ENCODE results near the gene TSPAN7. TPM values are rescaled to one million over a fixed set of nuclear protein-coding genes. Genes with fewer than 3 reads are reported as not detected.

Gene TSPAN7
- total and polyA plus RNA-seq, 9 of the 15 experiments (the other 6 are each of a cell fraction or from before 2014, with no cell fraction given), result 0.07 to 0.29 (median 0.12) TPM; not detected in 1

- peaks cover 4 to 13% of the 10 kb centered on the region in 2 experiments; a peak in 4 of 5 replicates for H3K4me1 ChIP-seq (replicated peaks in 1 of 2; ENCODE audit: control insufficient read depth in 2 of 2, insufficient read depth in 2 of 2, low read length in 2 of 2)
- no TSS peak for BruUV-seq (replicated peaks)
- H3K4me3 ChIP-seq, result no peak overlapping the region
- no peak for DNase-seq (ENCODE audit: extremely low read depth in 1 of 4, low spot score in 3 of 4)
- H3K9ac ChIP-seq (ENCODE audit: insufficient read depth in 1 of 2, low read depth in 2 of 2, low read length in 2 of 2), result no peak overlapping the region
- no peak overlapping the region for H3K4me2 ChIP-seq (ENCODE audit: insufficient read depth, low read length)
- 0 out of 2 replicates have a peak overlapping the region, but pooled peaks have one; percentile 3 for H2AFZ ChIP-seq (ENCODE audit: low read depth, low read length)
- TF ChIP-seq NFIC (IDR thresholded peaks at IDR 0.05), result peak; percentile 89
- no peak for TF ChIP-seq ZNF76 (CRISPR knock-in tag; IDR thresholded peaks at IDR 0.05; ENCODE audit: borderline replicate concordance)
- TF ChIP-seq NFIX (CRISPR knock-in tag; IDR thresholded peaks at IDR 0.05; ENCODE audit: low read depth), result peak; percentile 47
- no peaks in the 10 kb centered on the region for H3K9me1 ChIP-seq (ENCODE audit: control insufficient read depth, insufficient read depth, low read length)
- no peaks in the 10 kb centered on the region for H3K27me3 ChIP-seq (ENCODE audit: control insufficient read depth in 2 of 2, insufficient read depth in 2 of 2, low read length in 2 of 2)
- WGBS (ENCODE audit: insufficient coverage, low coverage, missing lambda C conversion rate), result 8% methylated on average over 1 of the region's 1 CpG
- intact Hi-C loops (cut with micrococcal nuclease) (loop anchor here (5.0 kb wide), 2 partner anchors 34 to 96 kb away; no protein-coding TSS in a partner anchor), in situ Hi-C loops (cut with MboI) (no loop called here)
- CTCF ChIA-PET (ENCODE audit: low intra/inter-chr PET ratio), result no interaction called here
- H3K27ac ChIP-seq (ENCODE audit: extremely low read depth, low read depth, low read length), result no peak overlapping the region
- no peaks in the 10 kb centered on the region for H3K9me3 ChIP-seq (replicated peaks; ENCODE audit: control insufficient read depth, insufficient read depth, low read depth, low read length)
- no peaks in the 10 kb centered on the region for H4K20me1 ChIP-seq (replicated peaks; ENCODE audit: control insufficient read depth, insufficient read depth, low read length)
- no peaks in the 10 kb centered on the region for H3K36me3 ChIP-seq (ENCODE audit: control insufficient read depth, insufficient read depth, low read length)
- ATAC-seq, result no peak
- no peak for FAIRE-seq
- H3K79me2 ChIP-seq (ENCODE audit: control insufficient read depth, insufficient read depth, low read length), result no peaks in the 10 kb centered on the region
- POLR2A ChIA-PET, result no interaction called here
Observed at GRCh38 chrX:38661103-38661441, 99.7 kb downstream of the TSPAN7 start.

DNA sequence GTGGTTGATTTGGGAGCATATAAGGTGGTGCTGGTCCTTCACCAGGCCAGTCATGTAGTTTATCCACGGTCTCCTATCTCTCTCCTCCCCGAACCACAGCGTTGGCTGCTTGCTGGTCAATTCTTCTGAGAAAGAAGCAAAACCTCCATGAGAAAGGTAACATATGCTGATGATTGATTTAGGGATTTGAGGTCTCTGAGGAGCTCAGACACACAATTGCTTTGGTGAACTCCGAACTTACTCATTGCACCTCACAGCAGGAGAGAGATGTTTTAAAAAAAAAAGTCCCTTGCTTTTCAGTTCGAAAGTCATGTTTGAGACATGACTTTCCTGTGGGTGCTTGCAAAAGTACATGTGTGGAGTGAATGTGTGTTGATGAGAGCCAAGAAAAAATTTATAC, 100.2 kb downstream of the TSPAN7 start:
- CTCF ChIA-PET (ENCODE audit: low intra/inter-chr PET ratio), result no interaction called here
- H3K27me3 ChIP-seq (ENCODE audit: control insufficient read depth in 2 of 2, insufficient read depth in 2 of 2, low read length in 2 of 2), result no peaks in the 10 kb centered on the region
- intact Hi-C loops (cut with micrococcal nuclease) (loop anchor here (5.0 kb wide), 2 partner anchors 34 to 96 kb away; no protein-coding TSS in a partner anchor), in situ Hi-C loops (cut with MboI) (no loop called here)
- no peaks in the 10 kb centered on the region for H3K9me1 ChIP-seq (ENCODE audit: control insufficient read depth, insufficient read depth, low read length)
- no peak for ATAC-seq
- peak overlapping the region; percentile 3; the same call in 1 of the 2 replicates for H2AFZ ChIP-seq (ENCODE audit: low read depth, low read length)
- no peaks in the 10 kb centered on the region for H3K36me3 ChIP-seq (ENCODE audit: control insufficient read depth, insufficient read depth, low read length)
- no peak for DNase-seq (ENCODE audit: extremely low read depth in 1 of 4, low spot score in 3 of 4)
- peaks cover 4 to 13% of the 10 kb centered on the region in 2 experiments; a peak in 4 of 5 replicates for H3K4me1 ChIP-seq (replicated peaks in 1 of 2; ENCODE audit: control insufficient read depth in 2 of 2, insufficient read depth in 2 of 2, low read length in 2 of 2)
- no peak overlapping the region for H3K4me2 ChIP-seq (ENCODE audit: insufficient read depth, low read length)
- BruUV-seq (replicated peaks), result no TSS peak
- H3K4me3 ChIP-seq, result no peak overlapping the region
- H3K9ac ChIP-seq (ENCODE audit: insufficient read depth in 1 of 2, low read depth in 2 of 2, low read length in 2 of 2), result no peak overlapping the region
- H3K79me2 ChIP-seq (ENCODE audit: control insufficient read depth, insufficient read depth, low read length), result no peaks in the 10 kb centered on the region
- FAIRE-seq, result no peak
- H3K9me3 ChIP-seq (replicated peaks; ENCODE audit: control insufficient read depth, insufficient read depth, low read depth, low read length), result no peaks in the 10 kb centered on the region
- TF ChIP-seq RBFOX2 (IDR thresholded peaks at IDR 0.05; ENCODE audit: low read depth, low read length), result no peak
- no peak for TF ChIP-seq SRSF1 (IDR thresholded peaks at IDR 0.05; ENCODE audit: low read depth, low read length)
- no peak for TF ChIP-seq ZNF511 (CRISPR knock-in tag; IDR thresholded peaks at IDR 0.05)
- TF ChIP-seq POLR2G (IDR thresholded peaks at IDR 0.05; ENCODE audit: low read depth, low read length), result no peak
- TF ChIP-seq EHMT2 (IDR thresholded peaks at IDR 0.05), result no peak
- TF ChIP-seq FOS (IDR thresholded peaks at IDR 0.05; ENCODE audit: extremely low read depth, insufficient read length), result no peak
- TF ChIP-seq MXI1 (IDR thresholded peaks at IDR 0.05; ENCODE audit: low read depth, low read length), result no peak
- TF ChIP-seq HDAC3 (IDR thresholded peaks at IDR 0.05; ENCODE audit: borderline replicate concordance, partially characterized antibody), result no peak
- TF ChIP-seq THRAP3 (IDR thresholded peaks at IDR 0.05; ENCODE audit: borderline replicate concordance), result no peak
- WGBS (ENCODE audit: insufficient coverage, low coverage, missing lambda C conversion rate), result 11% methylated on average over 5 of the region's 5 CpGs
- POLR2A ChIA-PET, result no interaction called here
- H4K20me1 ChIP-seq (replicated peaks; ENCODE audit: control insufficient read depth, insufficient read depth, low read length), result no peaks in the 10 kb centered on the region
- H3K27ac ChIP-seq (ENCODE audit: extremely low read depth, low read depth, low read length), result no peak overlapping the region
